GM10266 (cell line): Measurements from ENCODE around the gene PPP1R12B.
"Not testable (repeated sequence)": the region's sequence is repeated elsewhere in the genome, so short reads cannot be mapped to it uniquely, and the experiment has no call there.

Experiments used
- DNase-seq: peaks from one replicate; pipeline ENCODE4 v3.0.0; 2012; ENCODE audit errors: extremely low spot score
- CTCF ChIP-seq: IDR thresholded peaks from 2 replicates; pipeline ENCODE4 v1.5.1; 2012; ENCODE audit warnings: mild to moderate bottlenecking, low read depth; ENCODE audit not compliant: control insufficient read depth, insufficient read depth; ENCODE audit errors: missing control alignments

The PPP1R12B gene

GRCh38 chr1:202433155-202434043 is 84.9 kb downstream of the PPP1R12B start:
- no peak for TF ChIP-seq CTCF
- DNase-seq = no peak

GRCh38 chr1:202434059-202434458 is 85.6 kb downstream of the PPP1R12B start:
- TF ChIP-seq CTCF = no peak
- no peak for DNase-seq

- DNase-seq = no peak
- no peak for TF ChIP-seq CTCF
Observed at GRCh38 chr1:202438393-202439174, 90.1 kb downstream of the PPP1R12B start.

GRCh38 chr1:202439308-202439707 is 90.8 kb downstream of the PPP1R12B start:
- no peak for TF ChIP-seq CTCF
- DNase-seq = no peak

- DNase-seq = not testable (repeated sequence)
Observed at GRCh38 chr1:202448140-202448539, 99.6 kb downstream of the PPP1R12B start.

GRCh38 chr1:202451641-202452040 is 103.1 kb downstream of the PPP1R12B start:
- not testable (repeated sequence) for DNase-seq

- TF ChIP-seq CTCF = no peak
- no peak for DNase-seq
Observed at GRCh38 chr1:202452508-202452907, 104.0 kb downstream of the PPP1R12B start.

- DNase-seq = not testable (repeated sequence)
Observed at GRCh38 chr1:202456372-202457169, 108.1 kb downstream of the PPP1R12B start.

- DNase-seq = not testable (repeated sequence)
Observed at GRCh38 chr1:202458651-202459050, 110.2 kb downstream of the PPP1R12B start.

- DNase-seq = not testable (repeated sequence)
Observed at GRCh38 chr1:202459470-202460142, 111.1 kb downstream of the PPP1R12B start.

GRCh38 chr1:202460143-202460495 is 111.6 kb downstream of the PPP1R12B start:
- not testable (repeated sequence) for DNase-seq
